Chondrocyte (in vitro differentiated cells): ENCODE measurements around the gene TMEM269. TPM values are rescaled to one million over a fixed set of nuclear protein-coding genes. Genes with fewer than 3 reads are reported as not detected.

Experiments
- DNase-seq: peaks from one replicate; pipeline ENCODE4 v3.0.0; 2021; ENCODE audit warnings: mixed read lengths, low spot score
- H3K27ac Mint-ChIP-seq: one replicate; pipeline ENCODE4 v1.8.0; 2021; ENCODE audit warnings: mild to moderate bottlenecking, moderate library complexity, mixed read lengths; ENCODE audit not compliant: unreplicated experiment
- H3K27me3 Mint-ChIP-seq: 2 replicates; pipeline ENCODE4 v1.8.0; 2021; ENCODE audit warnings: low read depth, mixed read lengths
- H3K36me3 Mint-ChIP-seq: 2 replicates; pipeline ENCODE4 v1.8.0; 2021; ENCODE audit warnings: low read depth, mixed read lengths
- H3K4me1 Mint-ChIP-seq: 2 replicates; pipeline ENCODE4 v1.8.0; 2021; ENCODE audit warnings: low read depth, mild to moderate bottlenecking, mixed read lengths
- H3K4me3 Mint-ChIP-seq: one replicate; pipeline ENCODE4 v1.8.0; 2021; ENCODE audit warnings: mild to moderate bottlenecking, moderate library complexity, mixed read lengths; ENCODE audit not compliant: unreplicated experiment
- H3K9me3 Mint-ChIP-seq: 2 replicates; pipeline ENCODE4 v1.8.0; 2021; ENCODE audit warnings: low read depth, mixed read lengths
- total RNA-seq: library from RNA; stranded (reverse); gene quantifications from 3 replicates; pipeline ENCODE4 v1.2.1, GENCODE V29; 2021
- TF ChIP-seq, protein P1 (sequence below): fragments of 200-600 bp; sonication (generic); IDR thresholded peaks from 2 replicates; pipeline ENCODE4 v1.5.0; 2021; ENCODE audit warnings: antibody characterized with exemption, mild to moderate bottlenecking, moderate library complexity

TMEM269 gene
- total RNA-seq, 1 donor from 2014 or later: 0.20 TPM

DNA sequence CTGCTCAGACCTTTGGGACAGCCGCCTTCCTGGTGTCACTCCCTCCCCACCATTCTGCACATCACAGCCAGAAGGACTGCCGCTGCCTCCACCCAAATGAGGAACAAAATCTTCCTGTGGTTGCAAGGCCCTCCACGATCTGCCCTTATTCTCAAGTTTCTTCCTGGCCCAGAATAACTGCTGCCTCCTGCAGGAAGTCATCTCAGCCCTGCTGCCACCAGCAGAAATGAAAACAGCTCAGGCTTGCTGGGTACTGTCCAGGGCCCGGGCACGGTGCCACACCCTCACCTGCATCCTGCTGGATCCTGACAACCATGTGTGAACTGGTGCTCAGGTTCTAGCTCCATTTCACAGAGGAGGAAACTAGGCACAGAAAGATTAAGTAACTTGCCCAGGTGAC is 47.5 kb upstream of the TMEM269 start:
- H3K4me3 Mint-ChIP-seq: no peak overlapping the region
- no peak overlapping the region for H3K27ac Mint-ChIP-seq
- no peak for DNase-seq
- H3K9me3 Mint-ChIP-seq: no peaks in the 10 kb centered on the region
- no peaks in the 10 kb centered on the region for H3K36me3 Mint-ChIP-seq
- TF ChIP-seq, protein P1, sequence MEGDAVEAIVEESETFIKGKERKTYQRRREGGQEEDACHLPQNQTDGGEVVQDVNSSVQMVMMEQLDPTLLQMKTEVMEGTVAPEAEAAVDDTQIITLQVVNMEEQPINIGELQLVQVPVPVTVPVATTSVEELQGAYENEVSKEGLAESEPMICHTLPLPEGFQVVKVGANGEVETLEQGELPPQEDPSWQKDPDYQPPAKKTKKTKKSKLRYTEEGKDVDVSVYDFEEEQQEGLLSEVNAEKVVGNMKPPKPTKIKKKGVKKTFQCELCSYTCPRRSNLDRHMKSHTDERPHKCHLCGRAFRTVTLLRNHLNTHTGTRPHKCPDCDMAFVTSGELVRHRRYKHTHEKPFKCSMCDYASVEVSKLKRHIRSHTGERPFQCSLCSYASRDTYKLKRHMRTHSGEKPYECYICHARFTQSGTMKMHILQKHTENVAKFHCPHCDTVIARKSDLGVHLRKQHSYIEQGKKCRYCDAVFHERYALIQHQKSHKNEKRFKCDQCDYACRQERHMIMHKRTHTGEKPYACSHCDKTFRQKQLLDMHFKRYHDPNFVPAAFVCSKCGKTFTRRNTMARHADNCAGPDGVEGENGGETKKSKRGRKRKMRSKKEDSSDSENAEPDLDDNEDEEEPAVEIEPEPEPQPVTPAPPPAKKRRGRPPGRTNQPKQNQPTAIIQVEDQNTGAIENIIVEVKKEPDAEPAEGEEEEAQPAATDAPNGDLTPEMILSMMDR: peak; percentile 35
- peaks cover 6% of the 10 kb centered on the region for H3K4me1 Mint-ChIP-seq
- no peaks in the 10 kb centered on the region for H3K27me3 Mint-ChIP-seq

DNA sequence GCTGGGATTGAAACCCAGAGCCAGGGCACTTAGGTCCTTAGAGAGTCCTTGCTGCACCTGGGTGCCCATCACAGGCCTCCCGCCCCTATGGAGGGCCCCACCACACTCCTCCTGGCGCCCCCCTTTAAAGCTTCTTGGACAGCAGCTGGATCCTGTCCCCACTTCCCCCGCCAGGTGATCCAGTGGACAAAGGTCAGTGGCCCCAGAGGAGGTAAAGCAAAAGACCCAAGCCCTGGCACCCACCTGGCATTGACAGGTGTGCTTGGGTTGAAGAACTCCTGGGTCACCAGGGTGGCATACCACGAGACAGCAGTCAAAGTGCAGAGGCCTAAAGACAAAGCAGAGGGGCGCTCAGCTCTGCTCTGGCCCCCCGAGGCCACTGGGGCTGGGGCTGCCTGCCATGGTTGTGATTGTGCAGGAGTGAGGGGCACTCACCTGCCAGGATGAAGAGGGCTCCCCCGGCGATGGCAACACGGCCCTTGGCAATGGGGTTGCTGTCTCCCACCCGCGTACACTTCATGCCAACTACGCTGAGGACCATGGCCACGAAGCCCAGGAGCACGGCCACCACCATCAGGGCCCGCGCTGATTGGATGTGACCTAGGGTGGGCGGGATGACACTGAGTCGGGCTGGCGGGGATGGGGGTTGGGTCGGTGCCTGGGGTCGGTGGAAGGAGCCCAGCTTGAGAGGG is 46.7 kb upstream of the TMEM269 start:
- DNase-seq: no peak
- Mint-ChIP-seq H3K4me1 (peaks cover 9% of the 10 kb centered on the region), H3K36me3 (no peaks in the 10 kb centered on the region), H3K4me3 (no peak overlapping the region), H3K9me3 (no peaks in the 10 kb centered on the region), H3K27ac (no peak overlapping the region), H3K27me3 (no peaks in the 10 kb centered on the region)
- TF ChIP-seq, protein P1: no peak

DNA sequence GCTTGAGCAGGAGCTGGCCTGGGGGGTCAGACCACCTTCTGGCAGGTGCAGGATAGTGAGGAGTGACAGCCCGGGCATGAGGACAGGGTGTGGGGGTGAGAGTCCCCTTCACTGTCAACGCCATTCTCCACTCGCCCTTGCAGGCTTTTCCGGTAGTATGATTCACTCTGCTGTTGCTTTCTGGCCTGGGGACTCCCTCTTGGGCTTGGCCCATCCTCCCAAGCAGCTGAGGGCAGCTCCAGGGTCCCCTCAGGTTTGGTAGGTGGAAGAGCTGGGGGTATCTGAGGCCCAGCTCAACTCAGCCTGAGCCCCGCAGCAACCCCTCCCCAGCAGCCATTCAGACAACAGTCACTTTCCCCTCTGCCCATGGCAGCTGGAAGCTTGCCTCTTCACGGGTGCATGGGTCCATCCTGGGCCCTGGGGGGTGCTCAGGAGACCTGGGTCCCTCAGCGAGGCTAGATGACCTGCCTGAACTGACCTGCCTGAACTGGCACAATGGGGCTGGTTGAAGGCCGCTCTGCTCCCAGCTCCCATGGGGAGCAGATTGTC is 46.0 kb upstream of the TMEM269 start:
- no peak overlapping the region for H3K27ac Mint-ChIP-seq
- peaks cover 15% of the 10 kb centered on the region for H3K4me1 Mint-ChIP-seq

DNA sequence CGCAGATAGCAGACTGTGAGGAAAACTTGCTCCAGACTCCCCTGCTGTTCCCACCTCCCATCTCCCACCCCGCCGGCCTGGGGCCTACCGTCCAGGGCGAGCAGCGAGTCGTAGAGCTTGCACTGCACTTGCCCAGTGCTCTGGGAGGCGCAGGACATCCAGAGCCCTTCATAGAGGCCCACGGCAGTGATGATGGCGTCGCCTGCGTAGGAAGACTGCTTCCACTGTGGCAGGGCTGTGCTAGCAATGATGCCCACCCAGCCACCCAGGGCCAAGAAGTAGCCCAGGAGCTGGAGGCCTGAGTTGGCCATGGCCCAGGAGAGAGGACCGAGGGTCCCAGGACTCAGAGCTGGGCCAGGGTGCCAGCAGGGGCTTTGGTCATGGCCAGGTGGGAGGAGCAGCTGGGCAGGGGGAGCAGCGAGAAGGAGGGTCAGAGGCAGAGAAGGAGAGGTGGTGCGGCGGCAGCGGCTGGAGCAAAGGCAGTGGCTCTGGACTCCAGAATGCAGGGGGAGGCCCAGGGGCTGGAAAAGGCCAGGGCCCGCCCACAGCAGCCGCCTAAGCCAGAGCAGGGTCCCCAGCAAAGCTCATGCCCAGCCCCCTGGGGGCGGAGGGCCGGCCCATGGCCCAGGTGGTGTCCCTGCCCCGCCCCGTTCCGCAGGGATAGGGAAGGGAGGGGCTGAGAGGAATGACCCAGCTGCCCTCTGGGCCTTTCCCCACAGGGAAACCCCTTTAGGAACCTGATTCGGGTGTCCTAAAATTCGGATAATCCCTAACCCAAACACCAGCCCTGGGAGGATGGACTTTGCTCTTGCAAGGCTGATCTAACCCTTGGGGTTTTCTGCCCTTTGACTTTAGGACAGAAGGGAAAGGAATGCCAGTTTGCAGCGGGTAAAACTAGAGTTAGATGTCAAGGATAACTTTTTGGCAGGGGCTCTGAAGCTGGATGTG is 44.8 kb upstream of the TMEM269 start, which contains the start of gene CLDN19:
Gene CLDN19 (minus strand): TSS at position 484 of the 948 bp plus-strand sequence. CDS start 173 bp downstream, at position 311.
- H3K9me3 Mint-ChIP-seq: no peaks in the 10 kb centered on the region
- H3K4me1 Mint-ChIP-seq: peaks cover 16% of the 10 kb centered on the region
- no peak for DNase-seq
- no peak within 1 kb of the TSS for H3K27ac Mint-ChIP-seq
- H3K36me3 Mint-ChIP-seq: no peaks in the 10 kb centered on the region
- H3K27me3 Mint-ChIP-seq: no peaks in the 10 kb centered on the region
- H3K4me3 Mint-ChIP-seq: no peak within 1 kb of the TSS
- TF ChIP-seq, protein P1: no peak

More for the DNA sequence above, 46.0 kb upstream of the TMEM269 start:
- Mint-ChIP-seq H3K36me3 (no peaks in the 10 kb centered on the region), H3K4me3 (no peak overlapping the region), H3K27me3 (no peaks in the 10 kb centered on the region), H3K9me3 (no peaks in the 10 kb centered on the region)
- DNase-seq: no peak
- TF ChIP-seq, protein P1: no peak
